GM12875 (cell line): Measurements from ENCODE around the gene SWAP70.

ENCODE experiments used
- H3K4me3 ChIP-seq: one replicate; pipeline ENCODE4 v1.5.1; 2011; ENCODE audit warnings: low read depth, low read length, control low read depth
- TF ChIP-seq, protein P1 (sequence below): IDR thresholded peaks from 2 replicates; pipeline ENCODE4 v1.5.1; 2011; ENCODE audit warnings: low read depth, mild to moderate bottlenecking, control low read depth, inconsistent platforms, low read length, moderate library complexity, borderline replicate concordance; ENCODE audit not compliant: insufficient read depth

SWAP70 gene

DNA sequence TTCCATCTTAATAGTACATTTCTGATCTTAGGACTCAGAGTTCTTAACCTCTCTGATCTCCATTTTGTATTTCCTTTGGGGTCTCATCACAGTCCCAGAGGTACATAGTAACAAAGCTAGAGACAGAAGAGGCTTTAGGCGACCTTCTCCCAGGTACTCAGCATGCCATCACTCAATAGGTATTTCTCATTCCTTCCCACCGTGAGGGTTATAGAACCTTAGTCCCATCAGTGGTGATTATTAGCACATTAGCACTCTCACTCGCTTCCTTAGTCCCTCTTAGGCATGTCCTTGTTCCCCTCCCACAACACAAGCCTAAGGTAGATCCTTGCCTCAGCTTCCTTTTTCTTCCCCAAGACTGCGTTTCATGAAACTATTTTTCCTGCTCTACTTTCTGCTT, 14.7 kb downstream of the SWAP70 start:
- peak overlapping the region; percentile 37 for H3K4me3 ChIP-seq
- TF ChIP-seq, protein P1, sequence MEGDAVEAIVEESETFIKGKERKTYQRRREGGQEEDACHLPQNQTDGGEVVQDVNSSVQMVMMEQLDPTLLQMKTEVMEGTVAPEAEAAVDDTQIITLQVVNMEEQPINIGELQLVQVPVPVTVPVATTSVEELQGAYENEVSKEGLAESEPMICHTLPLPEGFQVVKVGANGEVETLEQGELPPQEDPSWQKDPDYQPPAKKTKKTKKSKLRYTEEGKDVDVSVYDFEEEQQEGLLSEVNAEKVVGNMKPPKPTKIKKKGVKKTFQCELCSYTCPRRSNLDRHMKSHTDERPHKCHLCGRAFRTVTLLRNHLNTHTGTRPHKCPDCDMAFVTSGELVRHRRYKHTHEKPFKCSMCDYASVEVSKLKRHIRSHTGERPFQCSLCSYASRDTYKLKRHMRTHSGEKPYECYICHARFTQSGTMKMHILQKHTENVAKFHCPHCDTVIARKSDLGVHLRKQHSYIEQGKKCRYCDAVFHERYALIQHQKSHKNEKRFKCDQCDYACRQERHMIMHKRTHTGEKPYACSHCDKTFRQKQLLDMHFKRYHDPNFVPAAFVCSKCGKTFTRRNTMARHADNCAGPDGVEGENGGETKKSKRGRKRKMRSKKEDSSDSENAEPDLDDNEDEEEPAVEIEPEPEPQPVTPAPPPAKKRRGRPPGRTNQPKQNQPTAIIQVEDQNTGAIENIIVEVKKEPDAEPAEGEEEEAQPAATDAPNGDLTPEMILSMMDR: no peak

- TF ChIP-seq, protein P1: no peak
- no peak overlapping the region for H3K4me3 ChIP-seq
These were observed 16.2 kb downstream of the SWAP70 start for GRCh38 chr11:9680028-9680427.

DNA sequence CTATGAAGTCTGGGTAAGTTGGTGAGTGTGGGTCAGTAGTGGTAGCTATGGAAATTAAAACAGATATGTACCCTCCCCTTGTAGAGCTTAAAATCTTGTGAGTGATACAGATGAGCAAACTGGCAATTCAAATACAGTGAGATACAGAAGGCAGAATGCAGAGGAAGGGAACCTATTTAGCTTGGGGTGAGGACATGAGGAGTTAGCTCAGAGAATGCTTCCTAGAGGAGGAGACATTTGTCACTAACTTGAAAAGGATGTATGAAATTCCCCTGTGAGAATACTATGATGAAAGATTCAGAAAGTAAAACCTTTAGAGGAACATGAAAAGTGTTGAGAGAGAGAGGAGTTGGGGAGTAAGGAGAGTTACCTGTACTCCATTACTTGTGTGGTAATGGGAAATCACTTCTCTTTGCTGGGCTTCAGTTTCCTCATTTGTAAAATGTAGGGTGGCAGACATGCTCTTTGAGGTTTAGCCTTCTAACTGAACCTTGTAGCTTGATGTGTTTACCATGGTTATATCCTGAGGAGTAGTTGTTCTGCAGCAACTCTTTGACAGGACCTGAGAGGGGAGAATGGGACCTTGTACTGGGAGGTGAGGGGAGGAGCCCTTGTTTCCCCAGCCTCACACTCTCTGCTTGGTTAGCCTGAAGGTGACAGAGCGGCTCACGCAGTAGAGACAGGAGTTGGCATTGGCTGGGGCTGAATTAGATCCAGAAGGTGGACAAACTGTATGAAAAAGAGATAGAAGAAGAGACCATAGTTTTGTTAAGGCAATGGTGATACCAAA, 17.9 kb downstream of the SWAP70 start:
- H3K4me3 ChIP-seq: no peak overlapping the region
- TF ChIP-seq, protein P1: no peak

GRCh38 chr11:9687711-9688477, 24.0 kb downstream of the SWAP70 start:
- no peak overlapping the region for H3K4me3 ChIP-seq
- TF ChIP-seq, protein P1: no peak

GRCh38 chr11:9688716-9689511, 25.0 kb downstream of the SWAP70 start:
- TF ChIP-seq, protein P1: no peak
- peak overlapping the region; percentile 29 for H3K4me3 ChIP-seq

GRCh38 chr11:9689721-9690120, 25.8 kb downstream of the SWAP70 start:
- peak overlapping the region; percentile 29 for H3K4me3 ChIP-seq
- TF ChIP-seq, protein P1: no peak
